DMS114 treated with DMSO at 0.1 percent for 48 hours (cell line): ENCODE measurements around the gene FHIP2A.
A peak's percentile ranks its signal among the peaks of the same experiment; 100 is the strongest.
"Not testable (repeated sequence)": the region's sequence is repeated elsewhere in the genome, so short reads cannot be mapped to it uniquely, and the experiment has no call there.

Experiments
- DNase-seq: peaks from one replicate; lab custom pipeline; 2025; ENCODE audit not compliant: unreplicated experiment; lab: John Stamatoyannopoulos, UW

Gene FHIP2A

GRCh38 chr10:114821293-114821914, at the start of gene FHIP2A:
FHIP2A (plus strand) TSS chr10:114821780; CDS start chr10:114822079, 299 bp downstream.
- DNase-seq: peak; percentile 61

- DNase-seq: no peak
These were observed 48.9 kb upstream of the FHIP2A start for GRCh38 chr10:114772496-114773196.

- DNase-seq: no peak
These were observed 48.4 kb upstream of the FHIP2A start for GRCh38 chr10:114773197-114773532.

GRCh38 chr10:114775082-114775481, 46.5 kb upstream of the FHIP2A start:
- not testable (repeated sequence) for DNase-seq

GRCh38 chr10:114777415-114777814, 44.2 kb upstream of the FHIP2A start:
- no peak for DNase-seq

- no peak for DNase-seq
These were observed 41.6 kb upstream of the FHIP2A start for GRCh38 chr10:114779803-114780576.

- DNase-seq: no peak
These were observed 40.9 kb upstream of the FHIP2A start for GRCh38 chr10:114780577-114781184.

- DNase-seq: no peak
These were observed 38.9 kb upstream of the FHIP2A start for GRCh38 chr10:114782666-114783065.

- DNase-seq: no peak
These were observed 37.9 kb upstream of the FHIP2A start for GRCh38 chr10:114783686-114784085.

- not testable (repeated sequence) for DNase-seq
These were observed 35.1 kb upstream of the FHIP2A start for GRCh38 chr10:114786492-114786891.

- not testable (repeated sequence) for DNase-seq
These were observed 34.4 kb upstream of the FHIP2A start for GRCh38 chr10:114787131-114787530.

- DNase-seq: no peak
These were observed 29.8 kb upstream of the FHIP2A start for GRCh38 chr10:114791768-114792167.

GRCh38 chr10:114795039-114795438, 26.5 kb upstream of the FHIP2A start:
- DNase-seq: no peak

- no peak for DNase-seq
These were observed 21.2 kb upstream of the FHIP2A start for GRCh38 chr10:114800361-114800760.

- no peak for DNase-seq
These were observed 20.2 kb upstream of the FHIP2A start for GRCh38 chr10:114801411-114801813.

- no peak for DNase-seq
These were observed 19.4 kb upstream of the FHIP2A start for GRCh38 chr10:114802177-114802576.

- DNase-seq: no peak
These were observed 14.8 kb upstream of the FHIP2A start for GRCh38 chr10:114806562-114807391.

GRCh38 chr10:114808982-114809381, 12.6 kb upstream of the FHIP2A start:
- DNase-seq: no peak

- no peak for DNase-seq
These were observed 10.7 kb upstream of the FHIP2A start for GRCh38 chr10:114810926-114811325.

GRCh38 chr10:114811862-114812261, 9.7 kb upstream of the FHIP2A start:
- DNase-seq: no peak

- no peak for DNase-seq
These were observed 5.8 kb upstream of the FHIP2A start for GRCh38 chr10:114815791-114816190.
